ENCODE measurements around the gene PTPN1.
A peak's percentile ranks its signal among the peaks of the same experiment; 100 is the strongest.

The PTPN1 gene

GRCh38 chr20:50482396-50482981 is 27.7 kb upstream of the PTPN1 start:
- TF ChIP-seq CTCF (IDR thresholded peaks at IDR 0.05; ENCODE audit: insufficient read depth, low read depth, low read length, missing control alignments), result no peak
- DNase-seq (ENCODE audit: low read depth), result no peak
- no peak overlapping the region for H3K4me3 ChIP-seq (ENCODE audit: low read depth, low read length)

- H3K4me3 ChIP-seq (ENCODE audit: low read depth, low read length), result peak overlapping the region; percentile 52
These were observed 25.8 kb upstream of the PTPN1 start for GRCh38 chr20:50484271-50484976.

GRCh38 chr20:50487397-50487796 is 22.8 kb upstream of the PTPN1 start:
- no peak for TF ChIP-seq CTCF (IDR thresholded peaks at IDR 0.05; ENCODE audit: insufficient read depth, low read depth, low read length, missing control alignments)
- H3K4me3 ChIP-seq (ENCODE audit: low read depth, low read length), result no peak overlapping the region
- peak; percentile 75 for DNase-seq (ENCODE audit: low read depth)

More at GRCh38 chr20:50484271-50484976, 25.8 kb upstream of the PTPN1 start:
- DNase-seq (ENCODE audit: low read depth), result no peak
- peak; percentile 12 for TF ChIP-seq CTCF (IDR thresholded peaks at IDR 0.05; ENCODE audit: insufficient read depth, low read depth, low read length, missing control alignments)

- no peak for TF ChIP-seq CTCF (IDR thresholded peaks at IDR 0.05; ENCODE audit: insufficient read depth, low read depth, low read length, missing control alignments)
- DNase-seq (ENCODE audit: low read depth), result peak; percentile 78
- peak overlapping the region; percentile 15; the same call in 1 of the 2 replicates for H3K4me3 ChIP-seq (ENCODE audit: low read depth, low read length)
These were observed 21.9 kb upstream of the PTPN1 start for GRCh38 chr20:50488236-50488806.

- DNase-seq (ENCODE audit: low read depth), result no peak
- no peak overlapping the region for H3K4me3 ChIP-seq (ENCODE audit: low read depth, low read length)
- TF ChIP-seq CTCF (IDR thresholded peaks at IDR 0.05; ENCODE audit: insufficient read depth, low read depth, low read length, missing control alignments), result no peak
These were observed 19.0 kb upstream of the PTPN1 start for GRCh38 chr20:50491168-50491567.

- no peak for DNase-seq (ENCODE audit: low read depth)
- no peak for TF ChIP-seq CTCF (IDR thresholded peaks at IDR 0.05; ENCODE audit: insufficient read depth, low read depth, low read length, missing control alignments)
- no peak overlapping the region for H3K4me3 ChIP-seq (ENCODE audit: low read depth, low read length)
These were observed 18.1 kb upstream of the PTPN1 start for GRCh38 chr20:50491926-50492634.
